H1 (cell line): ENCODE data around the gene CELF2. TPM values are rescaled to one million over a fixed set of nuclear protein-coding genes. Genes with fewer than 3 reads are reported as not detected.

Source experiments
- HDAC2 ChIP-seq, 2 experiments: fragments of 300-600 bp in 1 of 2; sonication (generic) in 1 of 2; IDR thresholded peaks; 2 replicates each; pipeline ENCODE4 v1.6.1; 2011 to 2012; ENCODE audit warnings: low read depth in 2 of 2, low read length in 2 of 2, mild to moderate bottlenecking in 2 of 2, moderate library complexity in 2 of 2, borderline replicate concordance in 1 of 2, inconsistent platforms in 1 of 2
- HDAC6 ChIP-seq: IDR thresholded peaks from one replicate; pipeline ENCODE4 v1.7.1; 2012; ENCODE audit warnings: low read depth, mild to moderate bottlenecking, inconsistent platforms, low read length, moderate library complexity
- POU5F1 ChIP-seq: IDR thresholded peaks from 2 replicates; pipeline ENCODE4 v1.6.1; 2011; ENCODE audit warnings: low read depth, mild to moderate bottlenecking, low read length, moderate library complexity
- SIN3A ChIP-seq, 2 experiments: IDR thresholded peaks in 1 of 2; conservative IDR thresholded peaks in 1 of 2; 2 replicates each; pipeline ENCODE4 v1.6.1; 2011 to 2012; ENCODE audit warnings: low read length in 2 of 2, improper control_type of control experiment in 1 of 2, low read depth in 1 of 2, mild to moderate bottlenecking in 1 of 2
- TAF1 ChIP-seq: IDR thresholded peaks from 2 replicates; pipeline ENCODE4 v1.6.1; 2011; ENCODE audit warnings: mild to moderate bottlenecking, low read depth, low read length
- TAF7 ChIP-seq: optimal IDR thresholded peaks from 2 replicates; pipeline ENCODE3; 2011; ENCODE audit warnings: low read depth, mild to moderate bottlenecking, inconsistent platforms, low read length, moderate library complexity, borderline replicate concordance
- TCF12 ChIP-seq: IDR thresholded peaks from 2 replicates; pipeline ENCODE4 v1.6.1; 2011; ENCODE audit warnings: low read depth, mild to moderate bottlenecking, low read length
- polyA plus RNA-seq, 7 experiments: library from polyadenylated mRNA; depleted of rRNA in 3 of 7; stranded (reverse) in 5 of 7; unstranded in 2 of 7; fragments of >200 nt in 5 of 7; fragments of 200-250 nt in 2 of 7; gene quantifications; 1 replicate in 5 of 7; 2 replicates in 1 of 7; 4 replicates in 1 of 7; pipeline versions ENCODE4 v1.2.1 to v1.2.3, GENCODE V29; 2011 to 2013; ENCODE audit warnings: missing spikeins in 2 of 7, mixed read lengths in 2 of 7
- total RNA-seq: library from RNA; stranded (reverse); fragmentation: NEBNext Ultra II Directional; extraction: Animal tissue kit (Norgen Biotek cat#: 25700); gene quantifications from 2 replicates; pipeline ENCODE4 v1.2.1, GENCODE V29; 2021

The CELF2 gene
- total and polyA plus RNA-seq, 2 of the 8 experiments (the other 6 are each of a cell fraction or from before 2014, with no cell fraction given) = 18.3 to 22.7 TPM

DNA sequence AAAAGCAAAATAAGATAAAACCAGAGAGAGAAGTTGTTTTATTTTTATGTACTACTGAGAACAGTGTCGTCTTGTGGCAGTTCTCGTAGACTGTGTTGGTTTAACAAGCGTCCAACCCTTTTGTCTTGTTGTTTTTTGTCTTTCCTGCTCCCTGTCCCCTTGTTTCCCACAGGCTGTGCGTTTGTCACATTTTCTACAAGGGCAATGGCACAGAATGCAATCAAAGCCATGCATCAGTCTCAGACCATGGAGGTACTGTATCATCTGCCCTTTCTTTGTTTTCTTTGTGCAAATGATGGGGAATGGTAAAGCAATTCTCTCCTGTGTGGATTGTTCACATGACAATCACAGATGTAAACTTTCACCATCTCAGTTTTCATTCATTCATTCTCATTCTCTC, 248.8 kb downstream of the CELF2 start (continued):
- no peak for TF ChIP-seq HDAC2 (IDR thresholded peaks at IDR 0.05; ENCODE audit: borderline replicate concordance in 1 of 2, low read depth in 2 of 2, low read length in 2 of 2)
- no peak for TF ChIP-seq TCF12
- TF ChIP-seq TAF1 = no peak
- TF ChIP-seq TAF7 = no peak
- TF ChIP-seq HDAC6 = no peak
- TF ChIP-seq POU5F1 = no peak
- no peak for TF ChIP-seq SIN3A (conservative IDR thresholded peaks at IDR 0.05 in 1 of 2, IDR thresholded peaks at IDR 0.05 in 1 of 2; ENCODE audit: low read depth in 1 of 2, low read length in 2 of 2)
